HepG2 (cell line): ENCODE results near the gene PTPRD. TPM values are rescaled to one million over a fixed set of nuclear protein-coding genes. Genes with fewer than 3 reads are reported as not detected.

Experiments
- ATAC-seq: fragments of 200-7000 bp; cut with Tn5 transposase; 3 replicates; pipeline ENCODE4 v1.9.1; 2020; ENCODE audit warnings: mild to moderate bottlenecking, moderate library complexity
- BruUV-seq: library from RNA; stranded (reverse); fragments of 400-500 nt; replicated peaks from 2 replicates; lab custom pipeline; 2021; lab: Mats Ljungman, UMichigan
- CTCF ChIA-PET: fragments of 300-600 bp; formaldehyde crosslinking; extraction: SDS; loops from one replicate; lab custom pipeline; 2021; ENCODE audit warnings: low total read pairs, inconsistent platforms, low intra/inter-chr PET ratio; lab: Yijun Ruan, JAX
- POLR2A ChIA-PET: fragments of 350-600 bp; sonication (Branson Sonifier 250); formaldehyde crosslinking; loops from one replicate; lab custom pipeline; 2020; ENCODE audit warnings: antibody characterized with exemption, inconsistent platforms; lab: Yijun Ruan, JAX
- DNase-seq: peaks from one replicate; pipeline ENCODE4 v3.0.0-alpha.2; 2015; ENCODE audit warnings: low spot score
- FAIRE-seq: peaks from 3 replicates; lab custom pipeline; 2011; peaks lifted over from hg19 to GRCh38; lab: Jason Lieb, UNC
- H2AFZ ChIP-seq: one replicate; pipeline ENCODE4 v1.6.1; 2011; ENCODE audit warnings: low read length, inconsistent platforms
- H3K27ac ChIP-seq: fragments of 300-600 bp; 3 replicates; pipeline ENCODE4 v1.8.0; 2011; ENCODE audit warnings: mixed run types, mild to moderate bottlenecking, mixed read lengths, low read length, inconsistent platforms; ENCODE audit not compliant: insufficient read depth; ENCODE audit errors: extremely low read length
- H3K27me3 ChIP-seq, 2 experiments: fragments of 200-600 bp in 1 of 2; 2 replicates in 1 of 2; 3 replicates in 1 of 2; pipeline versions ENCODE4 v1.6.0 to v1.8.0; 2011; ENCODE audit warnings: low read length in 2 of 2, mild to moderate bottlenecking in 2 of 2, moderate library complexity in 2 of 2, inconsistent platforms in 1 of 2; ENCODE audit not compliant: insufficient read depth in 2 of 2, control insufficient read depth in 1 of 2
- H3K36me3 ChIP-seq, 2 experiments: fragments of 200-600 bp in 1 of 2; replicated peaks in 1 of 2; 2 replicates in 1 of 2; 3 replicates in 1 of 2; pipeline versions ENCODE4 v1.5.1 to v1.8.0; 2011; ENCODE audit warnings: low read length in 2 of 2, inconsistent platforms in 1 of 2; ENCODE audit not compliant: insufficient read depth in 2 of 2, control insufficient read depth in 1 of 2
- H3K4me1 ChIP-seq: 2 replicates; pipeline ENCODE4 v1.5.1; 2012; ENCODE audit warnings: low read length, inconsistent platforms; ENCODE audit not compliant: insufficient read depth
- H3K4me2 ChIP-seq: 2 replicates; pipeline ENCODE4 v1.6.0; 2011; ENCODE audit warnings: low read depth, low read length, inconsistent platforms
- H3K4me3 ChIP-seq, 3 experiments: fragments of 200-600 bp in 1 of 3; sonication (generic), shearing (Covaris generic) in 1 of 3; replicated peaks in 1 of 3; 2 replicates each; pipeline ENCODE4 v1.5.1; 2011 to 2016; ENCODE audit warnings: low read length in 3 of 3, inconsistent platforms in 2 of 3, low read depth in 2 of 3, mild to moderate bottlenecking in 2 of 3, control low read depth in 1 of 3, mixed read lengths in 1 of 3; ENCODE audit not compliant: insufficient read depth in 1 of 3
- H3K79me2 ChIP-seq: one replicate; pipeline ENCODE4 v1.6.1; 2011; ENCODE audit warnings: low read length, inconsistent platforms; ENCODE audit not compliant: insufficient read depth
- H3K9ac ChIP-seq: 2 replicates; pipeline ENCODE4 v1.6.0; 2011; ENCODE audit warnings: mild to moderate bottlenecking, low read depth, low read length, inconsistent platforms; ENCODE audit not compliant: insufficient read depth
- H3K9me3 ChIP-seq: 2 replicates; pipeline ENCODE4 v1.5.1; 2012; ENCODE audit warnings: mild to moderate bottlenecking, low read length
- H4K20me1 ChIP-seq: 2 replicates; pipeline ENCODE4 v1.6.0; 2011; ENCODE audit warnings: inconsistent platforms, mild to moderate bottlenecking, low read length, moderate library complexity; ENCODE audit not compliant: insufficient read depth
- EEA1 ChIP-seq: sonication (generic); formaldehyde crosslinking; IDR thresholded peaks from 2 replicates; pipeline ENCODE4 v1.5.1; 2020; ENCODE audit warnings: mild to moderate bottlenecking, missing genetic modification reagents, borderline replicate concordance
- ETV5 ChIP-seq: IDR thresholded peaks from 2 replicates; pipeline ENCODE4 v1.6.1; 2018; ENCODE audit warnings: missing biosample characterization, missing genetic modification reagents, inconsistent platforms, borderline replicate concordance
- FIP1L1 ChIP-seq: fragments of 200-400 bp; formaldehyde crosslinking; IDR thresholded peaks from 2 replicates; pipeline ENCODE4 v1.6.1; 2018; ENCODE audit warnings: low read depth, mild to moderate bottlenecking, low read length, moderate library complexity, borderline replicate concordance; ENCODE audit not compliant: insufficient read depth
- HNRNPLL ChIP-seq: fragments of 200-400 bp; formaldehyde crosslinking; IDR thresholded peaks from 2 replicates; pipeline ENCODE4 v1.6.1; 2017; ENCODE audit warnings: mild to moderate bottlenecking, low read depth, low read length; ENCODE audit not compliant: poor library complexity, severe bottlenecking
- HOXA3 ChIP-seq: sonication (generic); formaldehyde crosslinking; IDR thresholded peaks from 2 replicates; pipeline ENCODE4 v1.5.0; 2020; ENCODE audit warnings: missing genetic modification reagents
- KDM1A ChIP-seq: IDR thresholded peaks from 2 replicates; pipeline ENCODE4 v1.6.1; 2016; ENCODE audit warnings: missing compliant biosample characterization
- PPARG ChIP-seq: conservative IDR thresholded peaks from 2 replicates; pipeline ENCODE4 v1.6.1; 2016; ENCODE audit warnings: missing biosample characterization, missing genetic modification reagents
- REL ChIP-seq: sonication (generic); formaldehyde crosslinking; conservative IDR thresholded peaks from 2 replicates; pipeline ENCODE4 v1.8.0; 2022; ENCODE audit warnings: mild to moderate bottlenecking, missing genetic modification reagents, moderate library complexity
- ZKSCAN1 ChIP-seq: fragments of 150-350 bp; IDR thresholded peaks from 2 replicates; pipeline ENCODE4 v1.6.1; 2014; ENCODE audit warnings: low read length
- ZNF124 ChIP-seq: sonication (generic); formaldehyde crosslinking; IDR thresholded peaks from 2 replicates; pipeline ENCODE4 v1.4.0; 2020; ENCODE audit warnings: missing genetic modification reagents
- ZNF224 ChIP-seq: sonication (generic); formaldehyde crosslinking; IDR thresholded peaks from 2 replicates; pipeline ENCODE4 v1.5.0; 2020; ENCODE audit warnings: mild to moderate bottlenecking, missing genetic modification reagents
- ZNF33B ChIP-seq: sonication (generic); formaldehyde crosslinking; IDR thresholded peaks from 2 replicates; pipeline ENCODE4 v1.5.1; 2020; ENCODE audit warnings: mild to moderate bottlenecking, missing genetic modification reagents
- ZNF737 ChIP-seq: sonication (generic); formaldehyde crosslinking; IDR thresholded peaks from 2 replicates; pipeline ENCODE4 v1.5.0; 2020; ENCODE audit warnings: missing genetic modification reagents, mild to moderate bottlenecking, borderline replicate concordance
- ZNF790 ChIP-seq: sonication (generic); formaldehyde crosslinking; IDR thresholded peaks from 2 replicates; pipeline ENCODE4 v1.8.0; 2022; ENCODE audit warnings: missing genetic modification reagents, mild to moderate bottlenecking, borderline replicate concordance
- ZNF839 ChIP-seq: sonication (generic); formaldehyde crosslinking; IDR thresholded peaks from 2 replicates; pipeline ENCODE4 v1.4.0; 2020; ENCODE audit warnings: missing genetic modification reagents, mild to moderate bottlenecking, borderline replicate concordance
- WGBS: methylation state at CpG from one replicate; pipeline ENCODE4 v1.1.6; 2017; ENCODE audit warnings: low lambda C conversion rate; 5-methylcytosine and 5-hydroxymethylcytosine counted together
- in situ Hi-C: cut with HindIII; loops from 2 replicates; pipeline ENCODE4 v1.10.0; 2017; ENCODE audit warnings: low pct_unique_long_range_greater_than_20kb; ENCODE audit not compliant: extremely low pct_ligation_motif_present
- intact Hi-C: fragments of 100-400 bp; cut with micrococcal nuclease; formaldehyde crosslinking; loops from one replicate; pipeline ENCODE4 v1.10.0; 2022; ENCODE audit not compliant: unreplicated experiment
- polyA plus RNA-seq, 8 experiments: library from polyadenylated mRNA; depleted of rRNA in 3 of 8; stranded (reverse) in 7 of 8; unstranded in 1 of 8; fragments of >200 nt; fragmentation: Illumina TruSeq in 4 of 8; extraction: Trizol in 4 of 8; gene quantifications; 2 replicates each; pipeline versions ENCODE4 v1.2.1 to v1.2.3, GENCODE V29; 2011 to 2016; ENCODE audit warnings: low read depth in 4 of 8, missing spikeins in 1 of 8, mixed read lengths in 1 of 8; ENCODE audit not compliant: insufficient read depth in 1 of 8
- total RNA-seq, 5 experiments: library from RNA; depleted of rRNA; stranded (reverse); fragments of >200 nt; fragmentation: Illumina TruSeq; extraction: Trizol; gene quantifications; 2 replicates each; pipeline ENCODE4 v1.2.3, GENCODE V29; 2016; ENCODE audit warnings: low read depth in 1 of 5

PTPRD gene
- total and polyA plus RNA-seq, 2 of the 13 experiments (the other 11 are each of a cell fraction or from before 2014, with no cell fraction given) = 0.05 TPM; not detected in 1

DNA sequence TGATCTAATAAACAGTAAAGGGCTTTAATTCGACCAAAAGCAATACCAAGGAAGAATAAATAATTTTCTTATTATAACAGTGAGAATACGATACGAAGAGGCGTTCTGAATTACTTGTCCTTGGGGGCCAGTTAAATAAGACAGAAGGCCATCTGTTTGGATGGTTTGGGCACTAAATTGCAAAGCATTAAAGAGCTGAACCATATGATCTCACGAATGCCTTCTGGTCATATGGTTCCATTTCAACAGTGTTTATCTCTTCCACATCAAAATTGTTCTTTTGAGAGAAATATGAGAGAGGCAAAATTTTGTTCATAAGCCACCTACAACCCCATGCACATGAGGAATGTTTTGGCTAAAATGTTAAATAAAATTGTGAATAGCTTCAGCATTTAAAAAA is 605.4 kb downstream of the PTPRD start (continued):
- no peak for TF ChIP-seq FIP1L1
- no peak for TF ChIP-seq ZNF839 (CRISPR knock-in tag)
- TF ChIP-seq ZNF124 = no peak
- no peak for TF ChIP-seq ZNF33B (CRISPR knock-in tag)
- no peak for TF ChIP-seq KDM1A (CRISPR knock-in tag)
- TF ChIP-seq, all 625 proteins: peak for 0

DNA sequence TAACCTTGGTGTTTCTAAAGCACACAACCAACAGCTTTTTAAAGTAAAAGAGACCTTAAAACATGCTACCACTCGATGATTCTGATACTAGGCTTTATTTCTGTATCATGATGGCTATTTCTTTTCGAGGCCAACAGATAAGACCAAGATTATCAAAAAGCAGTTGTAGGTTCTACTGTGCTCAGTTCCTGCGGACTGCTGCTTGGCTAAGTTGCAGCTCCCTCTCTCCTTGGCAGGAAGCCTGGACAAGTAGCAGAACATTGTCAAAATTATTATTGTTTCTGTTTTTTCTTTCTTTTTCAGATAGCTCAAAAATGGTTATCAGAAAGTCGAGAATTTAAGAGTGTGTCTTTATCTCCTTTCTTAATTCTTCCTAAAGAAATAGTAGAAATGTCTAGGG is 607.6 kb downstream of the PTPRD start:
- CTCF ChIA-PET = no interaction called here
- FAIRE-seq (no peak), DNase-seq (no peak), ATAC-seq (no peak)
- no peaks in the 10 kb centered on the region for H4K20me1 ChIP-seq
- H3K79me2 ChIP-seq = no peaks in the 10 kb centered on the region
- no peaks in the 10 kb centered on the region for H3K27me3 ChIP-seq
- no TSS peak for BruUV-seq
- 0% methylated on average over 4 of the region's 4 CpGs for WGBS
- TF ChIP-seq HOXA3 (no peak), ZNF790 (CRISPR knock-in tag) (no peak), PPARG (CRISPR knock-in tag) (no peak), EEA1 (CRISPR knock-in tag) (no peak), REL (CRISPR knock-in tag) (no peak), ZKSCAN1 (no peak), HNRNPLL (no peak), ETV5 (no peak), ZNF737 (CRISPR knock-in tag) (no peak), ZNF224 (no peak)
- no peak overlapping the region for H3K4me2 ChIP-seq
- no peaks in the 10 kb centered on the region for H3K36me3 ChIP-seq
- H2AFZ ChIP-seq = no peak overlapping the region
- no peak overlapping the region for H3K4me3 ChIP-seq
- no peaks in the 10 kb centered on the region for H3K9me3 ChIP-seq
- no peak overlapping the region for H3K27ac ChIP-seq
- no peaks in the 10 kb centered on the region for H3K4me1 ChIP-seq
- POLR2A ChIA-PET = no interaction called here
- in situ Hi-C loops (no loop called here), intact Hi-C loops (no loop called here)
- H3K9ac ChIP-seq = no peak overlapping the region
